ENCODE measurements around the gene ST6GALNAC2.

- TF ChIP-seq CTCF (conservative IDR thresholded peaks at IDR 0.05; ENCODE audit: low read depth in 2 of 2) (no peak), JUNB (IDR thresholded peaks at IDR 0.05; ENCODE audit: unreplicated experiment) (no peak), POLR2AphosphoS5 (IDR thresholded peaks at IDR 0.05; ENCODE audit: low read depth) (no peak), REST (IDR thresholded peaks at IDR 0.05; ENCODE audit: unreplicated experiment) (no peak), EZH2phosphoT487 (IDR thresholded peaks at IDR 0.05; ENCODE audit: unreplicated experiment) (no peak), ZNF114 (CRISPR knock-in tag; IDR thresholded peaks at IDR 0.05) (no peak), EZH2 (IDR thresholded peaks at IDR 0.05; ENCODE audit: low read depth, unreplicated experiment) (no peak), NANOG (IDR thresholded peaks at IDR 0.05; ENCODE audit: borderline replicate concordance) (no peak), CREB1 (CRISPR knock-in tag; IDR thresholded peaks at IDR 0.05; ENCODE audit: low read depth) (no peak)
These were observed 23.8 kb downstream of the ST6GALNAC2 start for GRCh38 chr17:76561799-76562268.

All from GM23338 (cell line).